ENCODE measurements around the gene GJB3.
A peak's percentile ranks its signal among the peaks of the same experiment; 100 is the strongest.
"Not testable (repeated sequence)": the region's sequence is repeated elsewhere in the genome, so short reads cannot be mapped to it uniquely, and the experiment has no call there.

The GJB3 gene

DNA sequence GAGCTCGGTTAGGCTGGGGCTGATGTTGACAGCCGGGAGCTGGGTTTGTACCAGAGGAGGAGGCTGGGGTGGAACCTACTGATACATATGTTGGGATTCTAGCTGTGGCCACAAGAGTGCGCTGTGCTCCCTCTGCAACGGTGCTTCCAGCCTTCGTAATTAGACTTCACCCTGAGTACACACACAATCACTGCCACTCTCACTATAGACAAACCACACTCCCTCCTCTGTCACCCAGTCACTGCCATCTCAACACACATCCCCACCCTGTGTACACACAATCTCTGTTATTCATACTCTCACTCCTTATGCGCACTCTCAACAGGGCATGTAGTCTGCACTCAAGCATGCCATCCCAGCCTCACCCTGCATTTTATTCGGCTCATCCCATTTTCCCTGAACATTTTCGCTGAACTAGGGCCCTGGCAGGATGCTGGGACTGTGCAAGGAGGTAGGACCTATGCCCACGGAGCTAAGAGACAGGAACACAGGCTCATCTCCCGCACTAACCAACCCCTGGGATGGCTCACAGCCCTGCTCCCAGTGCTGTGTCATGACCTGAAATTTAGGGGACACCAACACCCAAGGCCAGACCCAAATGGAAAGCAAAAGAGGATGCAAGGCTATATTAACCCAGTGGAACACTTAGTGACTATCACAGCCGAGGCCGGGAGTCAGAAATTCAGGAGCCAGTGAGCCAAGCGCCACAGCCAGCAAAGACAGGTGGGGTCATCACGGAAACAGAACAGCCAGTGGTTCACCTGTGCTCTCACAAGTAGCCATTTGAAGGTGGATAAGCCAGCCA is 5.7 kb downstream of the GJB3 start:
- DNase-seq (ENCODE audit: low spot score) = peak; percentile 87

DNA sequence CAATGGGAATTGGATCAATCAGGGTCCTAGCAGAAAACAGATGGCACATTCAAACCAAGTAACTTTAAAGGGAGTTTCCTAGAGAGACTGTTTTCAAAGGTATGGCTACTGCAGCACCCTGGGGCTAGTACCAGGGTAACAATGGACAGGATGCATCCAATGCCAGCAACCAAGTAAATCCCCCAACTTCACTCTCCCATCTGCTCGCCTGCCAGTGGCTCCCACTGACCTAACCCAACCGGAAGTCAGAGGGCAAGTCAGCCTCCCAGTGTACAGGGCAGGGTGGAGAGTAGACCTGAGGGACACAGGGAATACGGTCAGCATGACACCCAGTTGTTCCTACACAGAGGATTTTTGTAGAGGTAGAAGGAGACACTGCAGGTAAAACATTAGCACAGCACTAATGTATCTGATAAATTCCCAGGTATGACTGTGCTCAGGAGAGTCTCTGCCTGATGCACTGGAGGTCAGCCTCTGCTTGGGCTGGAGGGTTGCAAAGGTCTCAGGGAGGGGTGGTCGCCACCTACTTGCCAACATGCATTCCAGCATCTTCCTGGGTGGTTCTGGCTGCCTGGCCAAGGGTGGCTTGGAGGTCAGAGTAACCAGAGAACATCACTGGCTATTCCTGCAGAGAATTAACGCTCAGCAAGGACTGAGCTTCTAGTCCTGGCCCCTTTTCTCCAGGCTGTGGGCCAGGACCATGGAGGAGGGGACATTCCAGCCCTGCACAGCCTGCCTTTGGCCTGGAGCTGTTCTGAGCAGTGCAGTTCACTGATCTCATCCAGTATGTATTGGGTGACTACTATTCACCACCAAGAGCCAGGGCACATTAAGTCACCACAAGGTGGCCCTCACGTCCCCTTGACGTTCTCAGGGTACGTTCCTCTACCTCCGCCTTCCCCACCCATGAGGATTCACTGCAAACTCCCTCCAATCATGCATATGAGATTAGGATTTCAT is 6.7 kb downstream of the GJB3 start:
- peak; percentile 56 for DNase-seq (ENCODE audit: low spot score)

DNA sequence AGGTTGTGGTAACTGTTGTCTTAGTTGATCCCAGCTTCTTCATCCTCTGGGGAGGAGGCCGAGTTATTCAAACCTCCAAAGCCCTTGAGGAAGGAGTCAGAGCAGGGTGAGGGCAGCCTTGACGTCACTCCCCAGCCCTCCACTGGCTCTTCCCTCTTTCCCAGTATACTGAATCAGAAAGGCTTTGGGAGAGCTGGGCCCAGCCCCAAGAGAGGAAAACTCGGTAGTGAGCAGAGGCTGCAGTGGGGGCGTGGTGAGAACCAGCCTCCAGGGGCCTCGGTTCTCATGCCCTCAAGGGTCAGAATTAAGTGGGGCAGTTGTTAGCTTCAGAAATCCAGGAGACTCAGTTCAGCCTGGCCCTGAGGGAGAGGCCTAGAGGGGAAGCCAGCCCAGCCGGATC is 10.0 kb downstream of the GJB3 start:
- no peak for DNase-seq (ENCODE audit: low spot score)

DNA sequence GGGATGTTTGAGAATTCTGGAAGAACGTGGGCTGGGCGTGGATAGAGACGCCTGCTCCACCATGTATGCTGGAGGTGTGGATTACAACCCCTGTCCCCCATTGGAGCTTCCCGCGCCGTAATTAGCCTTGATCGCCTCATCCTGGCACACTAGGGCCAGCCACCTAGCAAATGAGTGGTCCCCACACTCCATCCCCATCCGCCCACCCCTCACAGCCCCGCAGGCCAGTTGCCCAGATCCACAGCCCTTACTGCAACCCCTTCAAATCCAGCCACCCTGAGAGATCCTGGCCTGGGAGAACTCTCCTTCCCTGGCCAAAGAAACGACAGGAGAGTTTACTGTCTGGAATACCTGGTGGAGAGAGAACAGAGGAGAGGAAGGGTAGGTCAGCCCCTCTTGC is 11.4 kb downstream of the GJB3 start:
- DNase-seq (ENCODE audit: low spot score) = no peak

DNA sequence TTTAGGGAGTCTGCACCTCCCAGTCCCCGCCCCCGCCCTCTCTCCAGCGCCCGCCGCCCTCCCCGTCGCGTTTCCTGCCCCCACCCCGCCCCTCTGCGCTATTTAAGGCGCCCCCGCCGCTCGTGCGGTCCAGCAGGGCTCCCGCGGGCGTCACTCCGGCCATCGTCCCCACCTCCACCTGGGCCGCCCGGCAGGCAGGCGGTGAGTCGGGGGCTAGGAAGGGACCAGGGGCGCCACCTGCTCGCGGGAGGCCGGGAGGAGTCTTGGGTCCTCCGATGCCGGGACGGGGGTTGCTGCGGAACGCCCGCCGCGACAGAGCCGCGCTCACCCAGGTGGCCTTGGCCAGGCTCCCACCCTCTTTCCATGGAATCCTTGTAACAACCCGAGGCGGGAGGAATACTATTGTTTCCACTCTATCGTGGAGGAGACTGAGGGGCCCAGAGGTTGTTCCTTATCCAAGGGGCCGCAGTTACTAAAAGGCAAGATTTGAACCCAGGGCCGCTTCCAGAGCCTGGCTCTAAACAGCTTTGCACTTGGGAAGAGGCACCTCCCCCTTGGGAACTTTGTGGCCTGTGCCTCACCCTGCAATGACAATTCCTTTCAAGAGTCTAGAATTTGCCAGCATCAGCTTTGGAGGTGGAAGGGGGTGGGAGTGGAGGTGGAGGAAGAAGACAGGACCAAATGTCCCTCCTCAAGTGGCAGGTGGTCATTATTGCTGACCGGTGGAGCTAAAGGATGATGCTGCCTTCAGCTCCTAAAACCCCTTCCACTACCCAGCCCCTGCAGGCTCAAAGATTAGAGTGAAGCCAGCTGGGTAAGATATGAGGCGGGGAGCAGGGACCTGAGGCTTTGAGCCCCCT is 12.1 kb downstream of the GJB3 start, which contains the start of gene GJA4:
Gene GJA4, plus strand, starts transcription at position 132 of the 860 bp plus-strand sequence. CDS start 1,215 bp downstream, outside the sequence.
- DNase-seq (ENCODE audit: low spot score) = no peak

DNA sequence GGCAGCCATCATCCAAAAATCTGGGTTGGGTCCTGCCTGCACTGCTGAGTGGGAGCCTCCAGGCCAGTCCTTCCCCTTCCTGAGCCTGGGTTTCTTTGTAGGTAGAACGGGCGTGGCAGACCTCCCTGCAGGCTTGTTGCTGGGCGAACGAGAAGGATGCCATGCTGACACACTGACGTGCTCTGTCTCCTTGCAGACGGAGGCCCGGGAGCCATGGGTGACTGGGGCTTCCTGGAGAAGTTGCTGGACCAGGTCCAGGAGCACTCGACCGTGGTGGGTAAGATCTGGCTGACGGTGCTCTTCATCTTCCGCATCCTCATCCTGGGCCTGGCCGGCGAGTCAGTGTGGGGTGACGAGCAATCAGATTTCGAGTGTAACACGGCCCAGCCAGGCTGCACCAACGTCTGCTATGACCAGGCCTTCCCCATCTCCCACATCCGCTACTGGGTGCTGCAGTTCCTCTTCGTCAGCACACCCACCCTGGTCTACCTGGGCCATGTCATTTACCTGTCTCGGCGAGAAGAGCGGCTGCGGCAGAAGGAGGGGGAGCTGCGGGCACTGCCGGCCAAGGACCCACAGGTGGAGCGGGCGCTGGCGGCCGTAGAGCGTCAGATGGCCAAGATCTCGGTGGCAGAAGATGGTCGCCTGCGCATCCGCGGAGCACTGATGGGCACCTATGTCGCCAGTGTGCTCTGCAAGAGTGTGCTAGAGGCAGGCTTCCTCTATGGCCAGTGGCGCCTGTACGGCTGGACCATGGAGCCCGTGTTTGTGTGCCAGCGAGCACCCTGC is 13.2 kb downstream of the GJB3 start:
- no peak for DNase-seq (ENCODE audit: low spot score)

DNA sequence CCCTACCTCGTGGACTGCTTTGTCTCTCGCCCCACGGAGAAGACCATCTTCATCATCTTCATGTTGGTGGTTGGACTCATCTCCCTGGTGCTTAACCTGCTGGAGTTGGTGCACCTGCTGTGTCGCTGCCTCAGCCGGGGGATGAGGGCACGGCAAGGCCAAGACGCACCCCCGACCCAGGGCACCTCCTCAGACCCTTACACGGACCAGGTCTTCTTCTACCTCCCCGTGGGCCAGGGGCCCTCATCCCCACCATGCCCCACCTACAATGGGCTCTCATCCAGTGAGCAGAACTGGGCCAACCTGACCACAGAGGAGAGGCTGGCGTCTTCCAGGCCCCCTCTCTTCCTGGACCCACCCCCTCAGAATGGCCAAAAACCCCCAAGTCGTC is 13.8 kb downstream of the GJB3 start:
- no peak for DNase-seq (ENCODE audit: low spot score)

DNA sequence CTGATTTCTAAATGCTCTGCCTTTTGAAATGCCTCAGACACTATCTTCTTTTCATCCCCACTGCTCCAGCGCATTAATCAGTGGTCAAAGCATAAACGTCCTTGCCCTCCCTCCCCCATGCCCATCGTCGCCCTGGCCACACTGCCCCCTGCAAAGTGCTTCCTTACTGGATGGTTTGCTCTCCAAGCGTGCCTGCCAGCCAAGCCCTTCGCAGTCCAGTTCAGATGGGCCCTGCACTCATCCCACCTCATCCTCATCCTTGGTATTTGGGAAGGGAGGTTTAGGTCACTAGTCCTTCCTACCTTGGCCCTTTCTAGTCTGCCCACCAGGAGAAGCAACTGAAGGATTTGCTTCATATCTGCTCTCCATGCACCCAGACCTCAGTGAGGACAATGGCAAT is 14.9 kb downstream of the GJB3 start:
- no peak for DNase-seq (ENCODE audit: low spot score)

DNA sequence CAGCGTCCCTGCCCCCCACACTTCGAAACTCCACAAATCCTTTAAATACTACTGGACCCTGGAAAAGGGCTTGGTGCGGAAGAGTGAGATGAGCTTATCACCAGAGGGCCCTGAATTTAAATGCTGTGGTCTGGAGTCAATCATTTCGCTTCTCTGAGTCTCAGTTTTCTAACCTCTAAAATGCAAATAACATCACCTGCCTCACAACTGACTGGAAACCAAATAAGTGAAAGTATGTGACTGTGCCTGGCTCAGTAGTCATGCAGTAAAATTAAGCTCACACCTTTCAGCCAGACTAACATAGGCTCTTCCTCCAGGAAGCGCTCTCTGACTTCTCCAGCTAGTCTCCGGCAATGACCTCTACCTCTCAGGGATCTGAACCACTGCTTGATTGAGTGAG is 16.0 kb downstream of the GJB3 start:
- DNase-seq (ENCODE audit: low spot score) = no peak

DNA sequence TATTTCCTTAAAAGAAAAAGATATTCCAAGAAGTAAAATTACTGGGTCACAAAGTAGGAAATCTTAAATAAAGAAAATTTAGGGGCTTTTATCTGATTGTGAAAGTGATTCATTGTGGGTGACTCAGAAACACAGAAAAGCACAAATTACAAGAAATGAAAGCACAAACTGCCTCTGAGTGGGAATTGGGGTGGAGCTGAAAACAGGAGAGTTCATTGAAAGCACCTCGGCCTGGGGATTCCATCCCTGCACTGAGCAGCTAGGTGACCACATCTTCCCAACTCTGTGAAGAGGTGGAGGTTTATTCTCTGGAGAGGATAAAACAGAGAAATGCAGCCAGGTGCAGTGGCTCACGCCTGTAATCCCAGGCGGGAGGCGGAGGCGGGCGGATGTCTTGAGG is 19.2 kb downstream of the GJB3 start:
- no peak for DNase-seq (ENCODE audit: low spot score)

DNA sequence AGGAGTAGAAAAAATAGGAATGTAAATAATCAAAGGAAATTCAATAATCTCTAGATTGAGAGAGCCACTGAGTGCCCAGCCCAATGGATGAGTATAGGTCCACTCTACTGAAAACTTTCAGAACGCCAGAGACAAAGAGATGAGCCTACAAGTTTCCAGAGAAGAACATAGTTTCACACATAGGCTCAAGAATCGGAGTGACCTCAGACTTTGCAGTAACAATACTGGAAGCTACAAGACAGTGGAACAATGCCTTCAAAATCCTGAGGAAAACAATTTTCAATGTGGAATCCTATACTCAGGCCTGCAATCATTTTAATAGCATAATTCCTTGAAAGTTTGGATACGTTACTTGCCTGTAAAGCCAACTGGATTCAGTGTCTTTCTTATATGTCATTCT is 22.8 kb downstream of the GJB3 start:
- DNase-seq (ENCODE audit: low spot score) = no peak

DNA sequence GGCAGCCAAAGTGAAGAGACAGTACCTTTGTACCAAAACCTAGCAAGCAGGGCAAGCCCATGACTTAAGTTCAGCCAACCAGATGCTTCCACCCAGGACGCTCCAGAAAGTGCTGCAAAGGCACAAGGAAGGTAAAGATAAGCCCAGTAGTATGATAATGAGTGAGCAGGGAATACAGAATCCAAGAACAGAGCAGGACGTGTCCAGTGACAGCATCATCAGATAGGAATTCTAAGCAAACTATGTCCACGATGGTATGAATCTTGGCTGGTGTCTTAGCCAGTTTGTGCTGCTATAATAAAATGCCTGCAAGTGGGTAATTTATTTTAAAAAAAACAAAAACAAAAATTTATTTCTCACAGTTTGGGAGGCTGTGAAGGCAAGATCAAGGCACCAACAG is 25.4 kb downstream of the GJB3 start:
- no peak for DNase-seq (ENCODE audit: low spot score)

DNA sequence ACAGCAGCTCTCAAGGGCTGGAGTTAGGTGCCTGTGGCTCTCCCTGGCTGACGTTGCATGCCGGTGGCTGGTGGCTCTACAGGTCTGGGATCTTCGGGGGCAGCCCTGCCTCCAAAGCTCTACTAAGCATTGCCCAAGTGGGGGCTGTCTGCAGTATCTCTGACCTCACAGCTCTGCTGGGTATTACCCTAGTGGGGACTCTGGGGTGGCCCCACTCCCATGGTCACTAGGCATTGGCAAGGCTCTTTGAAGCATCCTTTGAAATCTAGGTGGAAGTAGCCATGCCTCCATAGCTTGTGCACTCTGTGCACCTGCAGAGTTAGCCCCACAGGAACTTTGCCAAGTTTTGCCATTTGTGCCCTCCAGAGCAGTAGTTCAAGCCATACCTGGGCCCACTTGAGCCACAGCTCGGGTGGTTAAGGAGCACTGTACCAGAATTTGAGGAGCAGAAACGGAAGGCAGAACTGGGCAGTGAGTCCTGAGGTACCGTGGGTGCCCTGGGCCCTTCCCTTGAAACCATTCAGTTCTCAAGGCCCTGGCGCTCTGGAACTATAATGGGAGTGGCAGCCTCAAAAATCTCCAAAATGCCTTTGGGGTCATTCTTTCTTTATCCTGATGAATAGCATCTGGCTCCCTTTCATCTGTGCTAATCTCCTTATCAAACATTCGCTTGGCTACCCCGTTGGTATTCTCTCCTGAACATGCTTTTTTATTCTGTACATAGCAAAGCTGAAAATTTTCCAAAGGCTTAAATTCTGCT is 27.2 kb downstream of the GJB3 start:
- DNase-seq (ENCODE audit: low spot score) = no peak

DNA sequence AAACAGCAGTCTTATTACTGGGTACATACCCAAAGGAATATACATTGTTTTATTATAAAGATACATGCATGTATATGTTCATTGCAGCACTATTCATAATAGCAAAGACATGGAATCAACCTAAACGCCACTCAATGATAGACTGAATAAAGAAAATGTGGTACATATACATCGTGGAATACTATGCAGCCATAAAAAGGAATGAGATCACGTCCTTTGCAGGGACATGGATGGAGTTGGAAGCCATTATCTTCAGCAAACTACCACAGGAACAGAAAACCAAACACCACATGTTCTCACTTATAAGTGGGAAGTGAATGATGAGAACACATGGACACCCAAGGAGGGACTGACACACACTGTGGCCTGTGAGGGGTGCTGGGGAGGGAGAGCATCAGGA is 29.8 kb downstream of the GJB3 start:
- not testable (repeated sequence) for DNase-seq (ENCODE audit: low spot score)

DNA sequence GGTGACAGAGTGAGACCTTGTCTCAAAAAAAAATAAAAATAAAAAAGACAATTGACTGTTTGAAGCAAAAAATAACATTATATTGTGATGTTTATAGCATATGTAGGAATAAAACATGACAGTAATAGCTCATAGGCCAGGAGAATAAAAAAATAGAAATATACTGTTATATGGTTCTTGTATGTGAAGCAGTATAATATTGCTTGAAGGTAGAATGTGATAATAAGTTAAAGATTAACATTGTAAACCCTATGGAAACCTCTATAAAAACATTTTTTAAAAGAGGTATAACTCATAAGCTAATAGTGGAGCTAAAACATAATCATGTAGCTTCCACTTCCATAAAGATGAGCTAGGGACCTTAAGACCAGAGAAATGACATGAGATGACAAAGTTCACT is 35.3 kb downstream of the GJB3 start:
- DNase-seq (ENCODE audit: low spot score) = no peak

DNA sequence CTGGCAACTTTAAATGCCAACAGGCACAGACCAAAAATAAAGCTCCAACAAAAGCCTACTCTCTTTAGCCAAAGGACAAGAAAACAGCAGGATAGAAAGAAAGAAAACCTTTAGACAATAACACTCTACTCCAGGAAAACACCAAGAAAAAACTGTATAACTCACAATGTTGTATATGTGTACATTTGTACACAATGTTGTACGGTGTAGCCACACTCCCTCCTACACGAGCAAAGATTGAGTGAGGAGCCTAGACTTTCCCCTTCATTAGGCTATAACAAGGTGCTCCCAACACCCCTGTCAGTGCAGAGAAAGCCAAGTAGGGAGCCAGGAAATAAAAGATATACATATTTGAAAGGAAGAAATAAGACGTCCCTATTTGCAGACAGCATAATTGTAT is 35.8 kb downstream of the GJB3 start:
- no peak for DNase-seq (ENCODE audit: low spot score)

DNA sequence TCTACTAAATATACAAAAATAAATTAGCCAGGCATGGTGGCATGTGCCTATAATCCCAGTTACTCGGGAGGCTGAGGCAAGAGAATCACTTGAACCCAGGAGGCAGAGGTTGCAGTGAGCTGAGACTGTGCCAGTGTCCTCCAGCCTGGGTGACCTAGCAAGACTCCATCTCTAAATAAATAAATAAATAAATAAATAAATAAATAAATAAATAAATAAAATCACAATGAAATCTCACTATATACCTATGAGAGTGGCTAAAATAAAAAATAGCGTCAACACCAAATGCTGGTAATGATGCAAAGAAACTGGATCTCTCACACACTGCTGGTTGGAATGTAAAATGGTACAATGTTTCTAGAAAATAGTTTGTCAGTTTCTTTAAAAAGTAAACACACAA is 37.8 kb downstream of the GJB3 start:
- DNase-seq (ENCODE audit: low spot score) = not testable (repeated sequence)

DNA sequence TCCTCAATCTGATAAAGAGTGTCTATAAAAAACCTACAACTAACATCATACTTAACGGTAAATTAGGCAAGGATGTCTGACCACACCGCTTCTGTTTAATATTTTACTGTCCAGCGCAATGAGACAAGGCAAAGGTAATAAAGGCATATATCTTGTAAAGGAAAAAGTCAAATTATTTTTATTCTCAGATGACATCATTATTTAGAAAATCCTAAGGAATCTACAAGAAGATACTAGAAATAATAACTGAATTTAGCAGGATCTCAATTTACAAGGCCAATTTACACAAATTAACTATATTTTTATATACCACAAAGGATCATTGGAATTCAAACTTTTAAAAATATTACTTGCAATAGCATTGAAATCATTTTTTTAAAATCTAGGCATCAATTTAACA is 41.2 kb downstream of the GJB3 start:
- no peak for DNase-seq (ENCODE audit: low spot score)

DNA sequence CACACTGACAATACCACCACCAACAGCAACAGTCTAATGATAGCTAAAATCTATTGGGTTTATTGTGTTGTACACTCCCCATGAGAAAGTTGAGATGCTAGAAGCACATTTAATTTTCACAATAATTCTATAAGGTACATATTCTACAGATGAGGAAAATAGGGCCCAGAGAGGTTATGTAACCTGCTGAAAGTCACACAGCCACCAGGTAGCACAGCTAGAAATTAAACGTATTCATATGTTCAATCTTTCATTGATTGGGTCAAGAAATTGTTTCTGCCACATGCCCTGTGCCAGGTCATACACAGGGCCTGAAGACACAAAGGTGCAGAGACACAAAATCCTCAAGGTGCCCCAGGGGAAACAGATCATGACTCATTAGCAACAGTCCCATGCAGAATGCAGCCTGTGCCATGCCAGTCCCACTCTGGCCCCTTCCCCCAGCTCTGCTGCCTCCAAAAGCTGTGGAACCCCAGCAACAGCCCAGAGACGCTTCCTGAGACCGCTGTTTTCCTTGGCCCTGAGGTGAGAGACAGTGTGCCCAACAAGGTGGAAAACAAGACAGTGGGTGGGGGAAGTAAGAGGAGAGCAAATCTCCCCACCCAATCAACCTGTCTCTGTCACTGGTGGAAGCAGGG is 43.9 kb downstream of the GJB3 start:
- no peak for DNase-seq (ENCODE audit: low spot score)

DNA sequence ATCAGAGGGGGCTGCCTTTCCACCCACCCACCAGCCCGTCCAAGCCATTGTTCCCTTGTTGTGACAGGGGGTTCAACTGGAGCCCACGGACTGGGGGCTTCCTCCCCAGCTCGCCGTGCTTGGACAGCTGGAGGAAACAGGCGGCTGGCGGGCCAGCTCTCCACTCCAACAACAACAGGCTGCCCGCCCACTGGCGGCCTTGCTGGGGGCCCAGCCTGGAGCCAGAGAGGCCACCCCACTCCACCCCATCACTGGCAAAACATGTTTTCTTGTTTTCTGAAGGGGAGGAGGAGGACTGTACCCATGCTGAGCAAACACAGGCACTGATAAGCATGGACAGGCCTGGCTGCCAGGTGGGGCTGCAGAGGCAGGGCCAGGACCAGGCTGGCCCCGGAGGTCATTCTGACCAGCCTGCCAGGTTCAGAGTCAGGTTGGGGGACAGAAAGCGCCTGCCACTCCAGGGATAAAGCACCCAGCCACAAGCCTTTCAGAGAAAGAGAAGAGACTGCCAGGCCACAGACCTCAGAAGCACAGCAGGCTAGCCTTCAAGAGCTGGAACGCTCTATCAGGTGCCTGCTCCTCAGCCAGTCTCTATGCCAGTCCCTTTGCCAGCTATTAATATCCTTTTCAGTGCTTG is 44.6 kb downstream of the GJB3 start:
- DNase-seq (ENCODE audit: low spot score) = no peak

All from HuH-7 (cell line).